Left hindlimb (tissue), 1 donor: ENCODE results near the gene IGF2.
"Not testable (repeated sequence)": the region's sequence is repeated elsewhere in the genome, so short reads cannot be mapped to it uniquely, and the experiment has no call there.

Experiments
- DNase-seq: peaks from one replicate; pipeline ENCODE4 v3.0.0-alpha.2; 2018

Gene IGF2

GRCh38 chr11:2139123-2139521, at the start of gene IGF2:
Gene IGF2, minus strand, starts transcription at chr11:2139389. Its CDS starts 3,866 bp downstream, at chr11:2135523.
- DNase-seq = peak; percentile 82

- DNase-seq = no peak
Measured at GRCh38 chr11:2188745-2189144, 49.6 kb upstream of the IGF2 start.

- DNase-seq = no peak
Measured at GRCh38 chr11:2187280-2187707, 48.1 kb upstream of the IGF2 start.

- DNase-seq = no peak
Measured at GRCh38 chr11:2186669-2187279, 47.6 kb upstream of the IGF2 start.

- no peak for DNase-seq
Measured at GRCh38 chr11:2185324-2186085, 46.3 kb upstream of the IGF2 start.

GRCh38 chr11:2182692-2183474, 43.7 kb upstream of the IGF2 start:
- no peak for DNase-seq

GRCh38 chr11:2182075-2182474, 42.9 kb upstream of the IGF2 start:
- no peak for DNase-seq

- no peak for DNase-seq
Measured at GRCh38 chr11:2180789-2181370, 41.7 kb upstream of the IGF2 start.

- DNase-seq = no peak
Measured at GRCh38 chr11:2180347-2180746, 41.2 kb upstream of the IGF2 start.

- DNase-seq = no peak
Measured at GRCh38 chr11:2179516-2179915, 40.3 kb upstream of the IGF2 start.

- DNase-seq = no peak
Measured at GRCh38 chr11:2178906-2179494, 39.8 kb upstream of the IGF2 start.

- not testable (repeated sequence) for DNase-seq
Measured at GRCh38 chr11:2178055-2178773, 39.0 kb upstream of the IGF2 start.

GRCh38 chr11:2177076-2177475, 37.9 kb upstream of the IGF2 start:
- DNase-seq = no peak

GRCh38 chr11:2176389-2176900, 37.3 kb upstream of the IGF2 start:
- no peak for DNase-seq

GRCh38 chr11:2175659-2176058, 36.5 kb upstream of the IGF2 start:
- no peak for DNase-seq

GRCh38 chr11:2174361-2174760, 35.2 kb upstream of the IGF2 start:
- no peak for DNase-seq

GRCh38 chr11:2173761-2174160, 34.6 kb upstream of the IGF2 start:
- no peak for DNase-seq

GRCh38 chr11:2173150-2173693, 34.0 kb upstream of the IGF2 start:
- DNase-seq = no peak

- no peak for DNase-seq
Measured at GRCh38 chr11:2172676-2173075, 33.5 kb upstream of the IGF2 start.

- DNase-seq = no peak
Measured at GRCh38 chr11:2171591-2172003, 32.4 kb upstream of the IGF2 start, which contains the start of gene TH. Gene TH, minus strand, starts transcription at chr11:2171815. Its CDS starts 29 bp downstream, at chr11:2171786.
